H1 (cell line): Measurements from ENCODE around the gene XPOT. TPM values are rescaled to one million over a fixed set of nuclear protein-coding genes. Genes with fewer than 3 reads are reported as not detected.

Source experiments
- POLR2A ChIP-seq, 2 experiments: IDR thresholded peaks; 1 replicate in 1 of 2; 2 replicates in 1 of 2; pipeline ENCODE4 v1.6.1; 2011; ENCODE audit warnings: low read depth in 2 of 2, low read length in 2 of 2, mild to moderate bottlenecking in 2 of 2; ENCODE audit errors: control extremely low read depth in 1 of 2
- SRF ChIP-seq: IDR thresholded peaks from 2 replicates; pipeline ENCODE4 v1.6.1; 2011; ENCODE audit warnings: mild to moderate bottlenecking, low read depth, low read length, moderate library complexity
- polyA plus RNA-seq, 7 experiments: library from polyadenylated mRNA; depleted of rRNA in 3 of 7; stranded (reverse) in 5 of 7; unstranded in 2 of 7; fragments of >200 nt in 5 of 7; fragments of 200-250 nt in 2 of 7; gene quantifications; 1 replicate in 5 of 7; 2 replicates in 1 of 7; 4 replicates in 1 of 7; pipeline versions ENCODE4 v1.2.1 to v1.2.3, GENCODE V29; 2011 to 2013; ENCODE audit warnings: missing spikeins in 2 of 7, mixed read lengths in 2 of 7
- total RNA-seq: library from RNA; stranded (reverse); fragmentation: NEBNext Ultra II Directional; extraction: Animal tissue kit (Norgen Biotek cat#: 25700); gene quantifications from 2 replicates; pipeline ENCODE4 v1.2.1, GENCODE V29; 2021
- TF ChIP-seq, protein P1 (sequence below): fragments of 300-600 bp; sonication (generic); IDR thresholded peaks from 2 replicates; pipeline ENCODE4 v1.7.1; 2012; ENCODE audit warnings: low read length, moderate library complexity, mild to moderate bottlenecking, inconsistent platforms; ENCODE audit not compliant: insufficient replicate concordance

XPOT gene
- total and polyA plus RNA-seq, 2 of the 8 experiments (the other 6 are each of a cell fraction or from before 2014, with no cell fraction given), result 38.8 to 176 TPM

DNA sequence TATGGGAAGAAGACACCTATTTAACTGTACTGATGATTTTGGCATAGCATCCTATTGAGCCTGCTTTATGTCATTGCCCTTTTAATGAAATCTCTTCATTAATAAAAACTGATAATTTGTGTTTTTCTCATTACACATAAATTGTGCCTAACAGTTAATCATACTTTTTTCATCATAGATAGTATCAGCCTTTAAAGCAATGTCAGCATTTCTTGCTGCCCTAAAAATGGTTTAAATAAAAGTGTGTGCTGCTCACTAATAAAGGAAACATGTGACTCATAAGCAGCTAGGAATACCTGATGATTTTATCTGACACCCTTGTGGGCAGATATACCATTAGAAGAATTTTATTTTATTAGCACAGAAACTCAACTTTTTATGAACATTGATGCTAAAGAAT is 74.5 kb downstream of the XPOT start (continued):
- TF ChIP-seq, protein P1, sequence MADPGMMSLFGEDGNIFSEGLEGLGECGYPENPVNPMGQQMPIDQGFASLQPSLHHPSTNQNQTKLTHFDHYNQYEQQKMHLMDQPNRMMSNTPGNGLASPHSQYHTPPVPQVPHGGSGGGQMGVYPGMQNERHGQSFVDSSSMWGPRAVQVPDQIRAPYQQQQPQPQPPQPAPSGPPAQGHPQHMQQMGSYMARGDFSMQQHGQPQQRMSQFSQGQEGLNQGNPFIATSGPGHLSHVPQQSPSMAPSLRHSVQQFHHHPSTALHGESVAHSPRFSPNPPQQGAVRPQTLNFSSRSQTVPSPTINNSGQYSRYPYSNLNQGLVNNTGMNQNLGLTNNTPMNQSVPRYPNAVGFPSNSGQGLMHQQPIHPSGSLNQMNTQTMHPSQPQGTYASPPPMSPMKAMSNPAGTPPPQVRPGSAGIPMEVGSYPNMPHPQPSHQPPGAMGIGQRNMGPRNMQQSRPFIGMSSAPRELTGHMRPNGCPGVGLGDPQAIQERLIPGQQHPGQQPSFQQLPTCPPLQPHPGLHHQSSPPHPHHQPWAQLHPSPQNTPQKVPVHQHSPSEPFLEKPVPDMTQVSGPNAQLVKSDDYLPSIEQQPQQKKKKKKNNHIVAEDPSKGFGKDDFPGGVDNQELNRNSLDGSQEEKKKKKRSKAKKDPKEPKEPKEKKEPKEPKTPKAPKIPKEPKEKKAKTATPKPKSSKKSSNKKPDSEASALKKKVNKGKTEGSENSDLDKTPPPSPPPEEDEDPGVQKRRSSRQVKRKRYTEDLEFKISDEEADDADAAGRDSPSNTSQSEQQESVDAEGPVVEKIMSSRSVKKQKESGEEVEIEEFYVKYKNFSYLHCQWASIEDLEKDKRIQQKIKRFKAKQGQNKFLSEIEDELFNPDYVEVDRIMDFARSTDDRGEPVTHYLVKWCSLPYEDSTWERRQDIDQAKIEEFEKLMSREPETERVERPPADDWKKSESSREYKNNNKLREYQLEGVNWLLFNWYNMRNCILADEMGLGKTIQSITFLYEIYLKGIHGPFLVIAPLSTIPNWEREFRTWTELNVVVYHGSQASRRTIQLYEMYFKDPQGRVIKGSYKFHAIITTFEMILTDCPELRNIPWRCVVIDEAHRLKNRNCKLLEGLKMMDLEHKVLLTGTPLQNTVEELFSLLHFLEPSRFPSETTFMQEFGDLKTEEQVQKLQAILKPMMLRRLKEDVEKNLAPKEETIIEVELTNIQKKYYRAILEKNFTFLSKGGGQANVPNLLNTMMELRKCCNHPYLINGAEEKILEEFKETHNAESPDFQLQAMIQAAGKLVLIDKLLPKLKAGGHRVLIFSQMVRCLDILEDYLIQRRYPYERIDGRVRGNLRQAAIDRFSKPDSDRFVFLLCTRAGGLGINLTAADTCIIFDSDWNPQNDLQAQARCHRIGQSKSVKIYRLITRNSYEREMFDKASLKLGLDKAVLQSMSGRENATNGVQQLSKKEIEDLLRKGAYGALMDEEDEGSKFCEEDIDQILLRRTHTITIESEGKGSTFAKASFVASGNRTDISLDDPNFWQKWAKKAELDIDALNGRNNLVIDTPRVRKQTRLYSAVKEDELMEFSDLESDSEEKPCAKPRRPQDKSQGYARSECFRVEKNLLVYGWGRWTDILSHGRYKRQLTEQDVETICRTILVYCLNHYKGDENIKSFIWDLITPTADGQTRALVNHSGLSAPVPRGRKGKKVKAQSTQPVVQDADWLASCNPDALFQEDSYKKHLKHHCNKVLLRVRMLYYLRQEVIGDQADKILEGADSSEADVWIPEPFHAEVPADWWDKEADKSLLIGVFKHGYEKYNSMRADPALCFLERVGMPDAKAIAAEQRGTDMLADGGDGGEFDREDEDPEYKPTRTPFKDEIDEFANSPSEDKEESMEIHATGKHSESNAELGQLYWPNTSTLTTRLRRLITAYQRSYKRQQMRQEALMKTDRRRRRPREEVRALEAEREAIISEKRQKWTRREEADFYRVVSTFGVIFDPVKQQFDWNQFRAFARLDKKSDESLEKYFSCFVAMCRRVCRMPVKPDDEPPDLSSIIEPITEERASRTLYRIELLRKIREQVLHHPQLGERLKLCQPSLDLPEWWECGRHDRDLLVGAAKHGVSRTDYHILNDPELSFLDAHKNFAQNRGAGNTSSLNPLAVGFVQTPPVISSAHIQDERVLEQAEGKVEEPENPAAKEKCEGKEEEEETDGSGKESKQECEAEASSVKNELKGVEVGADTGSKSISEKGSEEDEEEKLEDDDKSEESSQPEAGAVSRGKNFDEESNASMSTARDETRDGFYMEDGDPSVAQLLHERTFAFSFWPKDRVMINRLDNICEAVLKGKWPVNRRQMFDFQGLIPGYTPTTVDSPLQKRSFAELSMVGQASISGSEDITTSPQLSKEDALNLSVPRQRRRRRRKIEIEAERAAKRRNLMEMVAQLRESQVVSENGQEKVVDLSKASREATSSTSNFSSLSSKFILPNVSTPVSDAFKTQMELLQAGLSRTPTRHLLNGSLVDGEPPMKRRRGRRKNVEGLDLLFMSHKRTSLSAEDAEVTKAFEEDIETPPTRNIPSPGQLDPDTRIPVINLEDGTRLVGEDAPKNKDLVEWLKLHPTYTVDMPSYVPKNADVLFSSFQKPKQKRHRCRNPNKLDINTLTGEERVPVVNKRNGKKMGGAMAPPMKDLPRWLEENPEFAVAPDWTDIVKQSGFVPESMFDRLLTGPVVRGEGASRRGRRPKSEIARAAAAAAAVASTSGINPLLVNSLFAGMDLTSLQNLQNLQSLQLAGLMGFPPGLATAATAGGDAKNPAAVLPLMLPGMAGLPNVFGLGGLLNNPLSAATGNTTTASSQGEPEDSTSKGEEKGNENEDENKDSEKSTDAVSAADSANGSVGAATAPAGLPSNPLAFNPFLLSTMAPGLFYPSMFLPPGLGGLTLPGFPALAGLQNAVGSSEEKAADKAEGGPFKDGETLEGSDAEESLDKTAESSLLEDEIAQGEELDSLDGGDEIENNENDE, result no peak
- no peak for TF ChIP-seq POLR2A (IDR thresholded peaks at IDR 0.05; ENCODE audit: control extremely low read depth in 1 of 2, low read depth in 2 of 2, low read length in 2 of 2)
- TF ChIP-seq SRF, result no peak
